ENCODE results near the gene PCSK1.

DNA sequence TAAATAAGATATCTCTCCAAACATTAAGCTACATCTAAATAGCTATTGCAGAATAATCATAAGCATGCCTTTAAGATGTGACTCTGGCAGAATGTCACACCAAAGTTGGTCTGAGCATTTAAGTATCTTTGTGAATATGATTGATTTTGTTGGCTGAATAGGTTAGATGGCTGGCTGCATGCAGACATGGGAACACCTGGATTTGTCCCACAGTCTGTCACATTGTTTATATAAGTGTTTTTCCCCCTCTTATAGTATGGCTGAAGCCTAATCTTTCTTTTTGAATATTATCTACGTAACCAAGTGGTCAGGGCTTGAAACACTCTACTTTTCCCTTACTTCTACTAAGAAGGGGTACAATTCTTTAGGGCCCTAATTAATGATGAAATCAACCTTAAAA lies 36.2 kb downstream of the PCSK1 start:
- TF ChIP-seq EZH2 (IDR thresholded peaks at IDR 0.05; ENCODE audit: insufficient read depth, poor library complexity, severe bottlenecking) (no peak), EZH2phosphoT487 (IDR thresholded peaks at IDR 0.05; ENCODE audit: insufficient read depth, low read depth) (no peak)

Data from GM23248 (cell line).